ENCODE data around the gene FAM184A.

FAM184A gene

DNA sequence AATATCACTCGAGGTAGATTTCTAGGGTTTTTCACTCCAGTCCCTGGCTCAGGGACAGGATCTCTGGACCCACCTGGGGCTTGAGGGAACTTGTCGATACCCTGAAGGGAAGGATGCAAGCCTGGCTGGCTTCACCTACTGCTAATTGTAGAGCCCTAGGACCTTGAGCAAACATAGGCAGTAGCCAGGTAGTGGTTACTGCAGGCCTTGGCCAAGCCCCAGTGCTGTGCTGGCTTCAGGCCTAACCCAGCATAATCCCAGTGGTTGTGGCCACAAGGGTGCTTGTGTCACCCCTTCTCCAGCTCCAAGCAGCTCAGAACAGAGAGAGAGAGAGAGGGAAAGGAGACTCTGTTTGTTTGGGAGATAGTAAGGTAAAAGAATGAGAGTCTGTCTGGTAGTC is 137.7 kb downstream of the FAM184A start:
- DNase-seq (ENCODE audit: low spot score), result no peak
- H3K4me1 ChIP-seq (ENCODE audit: control insufficient read depth in 2 of 2, insufficient read depth in 1 of 2, low read depth in 1 of 2, low read length in 2 of 2), result no peaks in the 10 kb centered on the region
- H2BK15ac ChIP-seq (ENCODE audit: low read length), result no peak overlapping the region
- H3K14ac ChIP-seq (ENCODE audit: low read length), result no peak overlapping the region
- H3K23ac ChIP-seq (ENCODE audit: low read depth, low read length, poor library complexity), result no peak overlapping the region
- H2BK120ac ChIP-seq (ENCODE audit: low read depth, low read length), result no peak overlapping the region
- H3K18ac ChIP-seq (ENCODE audit: low read length), result no peak overlapping the region
- H2AK5ac ChIP-seq (ENCODE audit: low read depth, low read length), result no peak overlapping the region
- H2BK5ac ChIP-seq (ENCODE audit: low read length), result no peak overlapping the region
- H3K36me3 ChIP-seq (replicated peaks in 1 of 2; ENCODE audit: control insufficient read depth in 2 of 2, insufficient read depth in 2 of 2, low read length in 2 of 2), result no peaks in the 10 kb centered on the region
- no peak overlapping the region for H2AFZ ChIP-seq (ENCODE audit: low read length)
- no peak overlapping the region for H4K8ac ChIP-seq (ENCODE audit: low read depth, low read length)
- no peaks in the 10 kb centered on the region for H3K79me1 ChIP-seq (ENCODE audit: low read depth, low read length)
- no peak overlapping the region for H3K4me2 ChIP-seq (ENCODE audit: insufficient read depth, low read length, poor library complexity, severe bottlenecking)
- no peak overlapping the region for H4K91ac ChIP-seq (ENCODE audit: low read depth, low read length, poor library complexity)
- H3K27me3 ChIP-seq (ENCODE audit: control insufficient read depth in 3 of 3, insufficient read depth in 3 of 3, low read depth in 1 of 3, low read length in 3 of 3), result no peaks in the 10 kb centered on the region
- H3K27ac ChIP-seq (replicated peaks; ENCODE audit: low read length), result no peak overlapping the region
- H3K9me3 ChIP-seq (replicated peaks in 1 of 2; ENCODE audit: control insufficient read depth in 2 of 2, insufficient read depth in 1 of 2, low read depth in 1 of 2, low read length in 2 of 2), result peaks cover 2 to 26% of the 10 kb centered on the region in 2 donors
- H2BK12ac ChIP-seq (ENCODE audit: low read length), result no peak overlapping the region
- no peak overlapping the region for H3K9ac ChIP-seq (ENCODE audit: low read depth, low read length, poor library complexity)
- no peak overlapping the region for H3K4ac ChIP-seq (ENCODE audit: low read length)
- H3K4me3 ChIP-seq (ENCODE audit: low read length in 2 of 2), result no peak overlapping the region
- no CpG with 5 or more reads among the region's 2 CpGs for WGBS, 2 donors (ENCODE audit: extremely low coverage in 2 of 2, insufficient read length in 2 of 2, insufficient replicate concordance in 1 of 2)

DNA sequence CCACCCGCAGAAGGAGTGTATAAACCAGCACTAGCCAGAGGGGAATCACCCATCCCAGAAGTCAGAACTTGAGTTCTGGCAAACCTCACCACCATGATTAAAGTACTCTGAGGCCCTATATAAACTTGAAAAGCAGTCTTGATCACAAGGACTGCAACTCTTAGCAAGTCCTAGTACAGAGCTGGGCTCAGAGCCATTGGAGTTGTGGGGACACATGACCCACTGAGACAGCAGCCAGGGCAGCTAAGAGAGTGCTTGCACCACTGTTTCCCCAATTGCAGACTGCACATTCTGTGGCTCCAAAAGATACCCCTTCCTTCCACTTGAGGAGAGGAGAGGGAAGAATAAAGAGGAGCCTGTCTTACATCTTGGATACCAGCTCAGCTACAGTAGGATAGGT is 138.8 kb downstream of the FAM184A start:
- no peaks in the 10 kb centered on the region for H3K79me1 ChIP-seq (ENCODE audit: low read depth, low read length)
- no CpG with 5 or more reads among the region's 1 CpG for WGBS, 2 donors (ENCODE audit: extremely low coverage in 2 of 2, insufficient read length in 2 of 2, insufficient replicate concordance in 1 of 2)
- no peak overlapping the region for H3K9ac ChIP-seq (ENCODE audit: low read depth, low read length, poor library complexity)
- H3K27me3 ChIP-seq (ENCODE audit: control insufficient read depth in 3 of 3, insufficient read depth in 3 of 3, low read depth in 1 of 3, low read length in 3 of 3), result no peaks in the 10 kb centered on the region
- H3K4me1 ChIP-seq (ENCODE audit: control insufficient read depth in 2 of 2, insufficient read depth in 1 of 2, low read depth in 1 of 2, low read length in 2 of 2), result no peaks in the 10 kb centered on the region
- no peak overlapping the region for H3K4me2 ChIP-seq (ENCODE audit: insufficient read depth, low read length, poor library complexity, severe bottlenecking)
- no peak overlapping the region for H4K8ac ChIP-seq (ENCODE audit: low read depth, low read length)
- no peak overlapping the region for H2BK15ac ChIP-seq (ENCODE audit: low read length)
- no peak overlapping the region for H2BK120ac ChIP-seq (ENCODE audit: low read depth, low read length)
- DNase-seq (ENCODE audit: low spot score), result no peak
- H3K4ac ChIP-seq (ENCODE audit: low read length), result no peak overlapping the region
- H3K9me3 ChIP-seq (replicated peaks in 1 of 2; ENCODE audit: control insufficient read depth in 2 of 2, insufficient read depth in 1 of 2, low read depth in 1 of 2, low read length in 2 of 2), result peaks cover under 1 to 21% of the 10 kb centered on the region in 2 donors
- no peak overlapping the region for H2AFZ ChIP-seq (ENCODE audit: low read length)
- no peak overlapping the region for H2AK5ac ChIP-seq (ENCODE audit: low read depth, low read length)
- H3K36me3 ChIP-seq (replicated peaks in 1 of 2; ENCODE audit: control insufficient read depth in 2 of 2, insufficient read depth in 2 of 2, low read length in 2 of 2), result no peaks in the 10 kb centered on the region
- H2BK5ac ChIP-seq (ENCODE audit: low read length), result no peak overlapping the region
- H3K23ac ChIP-seq (ENCODE audit: low read depth, low read length, poor library complexity), result no peak overlapping the region
- H3K27ac ChIP-seq (replicated peaks; ENCODE audit: low read length), result no peak overlapping the region
- H3K18ac ChIP-seq (ENCODE audit: low read length), result no peak overlapping the region
- no peak overlapping the region for H3K4me3 ChIP-seq (ENCODE audit: low read length in 2 of 2)
- no peak overlapping the region for H3K14ac ChIP-seq (ENCODE audit: low read length)
- H2BK12ac ChIP-seq (ENCODE audit: low read length), result no peak overlapping the region
- H4K91ac ChIP-seq (ENCODE audit: low read depth, low read length, poor library complexity), result no peak overlapping the region

DNA sequence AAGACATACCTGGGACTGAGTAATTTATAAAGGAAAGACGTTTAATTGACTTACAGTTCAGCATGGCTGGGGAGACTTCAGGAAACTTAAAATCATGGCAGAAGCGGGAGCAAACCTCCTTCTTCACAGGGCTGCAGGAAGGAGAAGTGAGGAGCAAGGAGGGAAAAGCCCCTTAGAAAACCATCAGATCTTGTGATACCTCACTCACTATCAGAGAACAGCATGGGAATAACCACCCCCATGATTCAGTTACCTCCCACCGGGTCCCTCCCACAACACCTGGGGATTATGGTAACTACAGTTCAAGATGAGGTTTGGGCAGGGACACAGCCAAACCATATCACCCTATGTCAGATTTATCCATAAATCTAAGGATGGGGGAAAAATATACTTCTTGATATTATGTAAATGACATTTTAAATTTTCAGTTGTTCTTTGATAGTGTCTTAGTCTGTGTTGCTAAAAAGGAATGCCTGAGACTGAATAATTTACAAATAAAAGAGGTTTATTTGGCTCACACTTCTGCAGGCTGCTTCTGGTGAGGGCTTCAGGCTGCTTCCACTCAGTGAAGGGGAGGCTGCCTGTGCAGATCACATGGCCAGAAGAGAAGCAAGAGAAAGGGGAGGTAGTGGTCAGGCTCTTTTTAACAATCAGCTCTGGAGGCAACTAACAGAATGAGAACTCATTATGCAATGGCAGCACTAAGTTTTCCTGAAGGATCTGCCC is 142.3 kb downstream of the FAM184A start:
- Histone ChIP-seq H3K36me3 (replicated peaks in 1 of 2; ENCODE audit: control insufficient read depth in 2 of 2, insufficient read depth in 2 of 2, low read length in 2 of 2) (peaks cover 2 to 19% of the 10 kb centered on the region in 2 donors), H3K14ac (ENCODE audit: low read length) (no peak overlapping the region), H3K4me3 (ENCODE audit: low read length in 2 of 2) (peak overlapping the region in 1 of 2 donors; percentile 91), H2BK5ac (ENCODE audit: low read length) (no peak overlapping the region), H3K4me2 (ENCODE audit: insufficient read depth, low read length, poor library complexity, severe bottlenecking) (no peak overlapping the region), H2AK5ac (ENCODE audit: low read depth, low read length) (no peak overlapping the region), H3K4ac (ENCODE audit: low read length) (no peak overlapping the region), H3K9ac (ENCODE audit: low read depth, low read length, poor library complexity) (no peak overlapping the region), H3K18ac (ENCODE audit: low read length) (no peak overlapping the region), H2AFZ (ENCODE audit: low read length) (no peak overlapping the region), H2BK12ac (ENCODE audit: low read length) (no peak overlapping the region), H4K8ac (ENCODE audit: low read depth, low read length) (no peak overlapping the region), H3K27me3 (ENCODE audit: control insufficient read depth in 3 of 3, insufficient read depth in 3 of 3, low read depth in 1 of 3, low read length in 3 of 3) (no peaks in the 10 kb centered on the region), H4K91ac (ENCODE audit: low read depth, low read length, poor library complexity) (no peak overlapping the region), H2BK120ac (ENCODE audit: low read depth, low read length) (no peak overlapping the region), H3K27ac (replicated peaks; ENCODE audit: low read length) (no peak overlapping the region), H3K79me1 (ENCODE audit: low read depth, low read length) (no peaks in the 10 kb centered on the region), H3K9me3 (replicated peaks in 1 of 2; ENCODE audit: control insufficient read depth in 2 of 2, insufficient read depth in 1 of 2, low read depth in 1 of 2, low read length in 2 of 2) (peaks cover 0 to 17% of the 10 kb centered on the region in 2 donors), H3K23ac (ENCODE audit: low read depth, low read length, poor library complexity) (no peak overlapping the region), H3K4me1 (ENCODE audit: control insufficient read depth in 2 of 2, insufficient read depth in 1 of 2, low read depth in 1 of 2, low read length in 2 of 2) (peaks cover 3% of the 10 kb centered on the region in 2 donors), H2BK15ac (ENCODE audit: low read length) (no peak overlapping the region)
- no CpG with 5 or more reads among the region's 3 CpGs for WGBS, 2 donors (ENCODE audit: extremely low coverage in 2 of 2, insufficient read length in 2 of 2, insufficient replicate concordance in 1 of 2)
- no peak for DNase-seq (ENCODE audit: low spot score)

DNA sequence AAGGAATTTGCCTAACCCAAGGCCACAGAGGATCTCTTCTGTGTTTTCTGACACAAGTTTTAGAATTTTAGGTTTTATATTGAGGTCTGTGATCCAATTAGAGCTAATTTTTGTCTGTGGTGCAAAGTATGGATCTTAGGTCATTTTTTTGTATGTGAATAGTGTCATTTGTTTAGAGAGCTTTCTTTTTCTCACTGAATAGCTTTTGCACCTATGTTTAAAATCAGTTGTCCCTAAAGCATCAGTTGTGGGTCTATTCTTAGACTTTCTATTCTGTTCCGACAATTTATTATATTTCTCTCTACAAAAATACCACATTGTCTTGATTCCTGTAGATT is 143.2 kb downstream of the FAM184A start:
- Histone ChIP-seq H3K9ac (ENCODE audit: low read depth, low read length, poor library complexity) (no peak overlapping the region), H4K8ac (ENCODE audit: low read depth, low read length) (no peak overlapping the region), H3K23ac (ENCODE audit: low read depth, low read length, poor library complexity) (no peak overlapping the region), H2BK120ac (ENCODE audit: low read depth, low read length) (no peak overlapping the region), H3K4me2 (ENCODE audit: insufficient read depth, low read length, poor library complexity, severe bottlenecking) (no peak overlapping the region), H3K27me3 (ENCODE audit: control insufficient read depth in 3 of 3, insufficient read depth in 3 of 3, low read depth in 1 of 3, low read length in 3 of 3) (no peaks in the 10 kb centered on the region), H2BK12ac (ENCODE audit: low read length) (no peak overlapping the region), H3K4me1 (ENCODE audit: control insufficient read depth in 2 of 2, insufficient read depth in 1 of 2, low read depth in 1 of 2, low read length in 2 of 2) (peaks cover 3% of the 10 kb centered on the region in 2 donors), H2AFZ (ENCODE audit: low read length) (peak overlapping the region; percentile 95), H3K18ac (ENCODE audit: low read length) (no peak overlapping the region), H3K79me1 (ENCODE audit: low read depth, low read length) (no peaks in the 10 kb centered on the region), H4K91ac (ENCODE audit: low read depth, low read length, poor library complexity) (no peak overlapping the region), H3K4me3 (ENCODE audit: low read length in 2 of 2) (peak overlapping the region in 1 of 2 donors; percentile 91), H3K14ac (ENCODE audit: low read length) (no peak overlapping the region), H2AK5ac (ENCODE audit: low read depth, low read length) (no peak overlapping the region), H2BK5ac (ENCODE audit: low read length) (no peak overlapping the region), H2BK15ac (ENCODE audit: low read length) (no peak overlapping the region), H3K4ac (ENCODE audit: low read length) (no peak overlapping the region), H3K9me3 (replicated peaks in 1 of 2; ENCODE audit: control insufficient read depth in 2 of 2, insufficient read depth in 1 of 2, low read depth in 1 of 2, low read length in 2 of 2) (peaks cover 0 to 16% of the 10 kb centered on the region in 2 donors), H3K27ac (replicated peaks; ENCODE audit: low read length) (no peak overlapping the region), H3K36me3 (replicated peaks in 1 of 2; ENCODE audit: control insufficient read depth in 2 of 2, insufficient read depth in 2 of 2, low read length in 2 of 2) (peaks cover 2 to 28% of the 10 kb centered on the region in 2 donors)
- no peak for DNase-seq (ENCODE audit: low spot score)
- no CpG with 5 or more reads among the region's 1 CpG for WGBS, 2 donors (ENCODE audit: extremely low coverage in 2 of 2, insufficient read length in 2 of 2, insufficient replicate concordance in 1 of 2)

All from neuronal stem cell (in vitro differentiated cells).